Stimulated activated CD4-positive, alpha-beta T cell treated with anti-CD3 and anti-CD28 coated beads, TNF-alpha, amount 100 ng/mL, for 48 hours (primary cell): ENCODE data around the gene RMND5A.
A peak's percentile ranks its signal among the peaks of the same experiment; 100 is the strongest.
"Not testable (repeated sequence)": the region's sequence is repeated elsewhere in the genome, so short reads cannot be mapped to it uniquely, and the experiment has no call there.

ENCODE experiments used
- DNase-seq, 3 donors: peaks; one replicate each; pipeline ENCODE4 v3.0.0-alpha.2; 2020; ENCODE audit warnings: low read depth in 3 of 3

Gene RMND5A

GRCh38 chr2:86714579-86715173 is 5.4 kb upstream of the RMND5A start:
- DNase-seq = not testable (repeated sequence)

DNA sequence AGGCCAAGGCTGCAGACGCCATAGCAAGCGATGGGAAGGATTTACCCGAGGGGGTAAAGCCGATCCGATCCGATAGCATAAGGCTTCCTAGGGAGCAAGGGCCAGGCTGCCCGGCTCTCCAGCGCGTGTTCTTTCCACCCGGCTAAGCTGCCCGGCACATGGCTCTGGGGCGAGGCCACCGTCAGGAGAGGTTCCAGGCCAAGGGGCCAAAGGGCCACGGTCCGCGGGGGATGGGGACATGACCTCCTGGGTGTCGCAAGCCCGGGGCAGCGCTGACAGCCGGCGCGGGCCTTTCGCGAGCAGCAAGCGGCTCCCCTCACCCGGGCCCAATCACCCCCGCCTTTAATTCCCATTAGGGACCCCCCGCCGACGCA is 841 bp upstream of the RMND5A start:
- DNase-seq = not testable (repeated sequence)

- DNase-seq = peak in 2 of 3 donors; percentile 26 to 36
Measured at GRCh38 chr2:86720540-86721320, 639 bp downstream of the RMND5A start.

GRCh38 chr2:86725706-86726105 is 5.6 kb downstream of the RMND5A start:
- not testable (repeated sequence) for DNase-seq

DNA sequence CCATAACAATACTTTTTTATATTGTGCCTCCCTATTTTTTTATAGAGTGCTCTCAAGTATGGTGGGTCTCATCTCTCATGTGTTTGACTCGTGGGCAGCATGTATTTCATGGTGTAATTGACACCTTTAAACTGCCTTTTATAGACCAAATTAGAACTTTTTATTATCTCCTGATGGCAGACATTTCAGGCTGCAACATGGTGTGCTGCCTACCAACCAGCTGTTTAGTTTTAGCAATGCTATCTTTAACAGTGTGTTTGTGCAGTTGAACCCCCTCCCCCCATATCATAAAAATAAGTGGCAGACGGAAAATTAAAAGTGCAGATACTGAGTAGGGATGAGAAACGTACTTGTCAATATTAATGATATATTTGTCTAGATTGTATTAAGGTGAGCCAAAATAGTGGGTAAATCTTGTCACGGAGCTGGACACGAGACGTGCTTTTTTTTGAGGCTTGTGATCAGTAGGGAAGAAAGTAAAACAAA is 12.0 kb downstream of the RMND5A start:
- not testable (repeated sequence) for DNase-seq

GRCh38 chr2:86732837-86733236 is 12.7 kb downstream of the RMND5A start:
- not testable (repeated sequence) for DNase-seq

DNA sequence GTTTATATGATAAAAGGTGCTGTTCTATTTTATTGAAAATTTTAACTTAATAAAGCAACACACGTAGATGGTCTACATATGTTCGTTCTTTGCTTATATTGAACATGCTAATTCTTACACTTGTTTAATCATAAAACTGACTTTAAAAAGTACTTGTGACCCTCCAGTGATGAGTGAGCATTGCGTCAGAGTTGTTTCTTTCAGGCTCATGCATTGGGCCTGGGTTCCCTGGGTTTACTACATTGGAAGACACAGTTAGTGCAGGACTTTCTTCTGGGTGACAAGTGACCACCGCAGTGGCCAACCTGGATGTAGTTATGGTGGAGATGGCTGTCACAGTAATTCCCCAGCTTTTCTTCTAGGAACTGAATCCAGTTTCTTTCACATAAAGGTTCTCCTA is 13.4 kb downstream of the RMND5A start:
- DNase-seq = not testable (repeated sequence)

GRCh38 chr2:86734896-86735295 is 14.8 kb downstream of the RMND5A start:
- not testable (repeated sequence) for DNase-seq

- not testable (repeated sequence) for DNase-seq
Measured at GRCh38 chr2:86739485-86739884, 19.4 kb downstream of the RMND5A start.

DNA sequence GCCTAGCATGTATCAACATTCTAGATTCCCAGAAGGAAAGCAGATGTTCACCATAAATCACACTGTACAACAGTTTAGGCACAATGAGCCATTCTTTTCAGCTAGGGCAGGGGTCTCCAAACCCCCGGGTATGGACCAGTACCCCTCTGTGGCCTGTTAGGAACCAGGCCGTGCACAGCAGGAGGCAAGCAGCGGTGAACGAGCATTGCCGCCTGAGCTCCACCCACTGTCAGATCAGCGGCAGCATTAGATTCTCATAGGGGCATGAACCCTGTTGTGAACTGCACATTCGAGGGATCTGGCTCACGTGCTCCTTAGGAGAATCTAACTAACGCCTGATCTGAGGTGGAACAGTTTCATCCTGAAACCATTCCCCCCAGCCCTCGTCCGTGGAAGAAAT is 19.8 kb downstream of the RMND5A start:
- DNase-seq = not testable (repeated sequence)

GRCh38 chr2:86741889-86742498 is 21.9 kb downstream of the RMND5A start:
- DNase-seq = not testable (repeated sequence)

- DNase-seq = no peak
Measured at GRCh38 chr2:86744152-86744551, 24.1 kb downstream of the RMND5A start.

GRCh38 chr2:86746939-86747338 is 26.8 kb downstream of the RMND5A start:
- no peak for DNase-seq

GRCh38 chr2:86747711-86748639 is 27.9 kb downstream of the RMND5A start:
- DNase-seq = no peak

DNA sequence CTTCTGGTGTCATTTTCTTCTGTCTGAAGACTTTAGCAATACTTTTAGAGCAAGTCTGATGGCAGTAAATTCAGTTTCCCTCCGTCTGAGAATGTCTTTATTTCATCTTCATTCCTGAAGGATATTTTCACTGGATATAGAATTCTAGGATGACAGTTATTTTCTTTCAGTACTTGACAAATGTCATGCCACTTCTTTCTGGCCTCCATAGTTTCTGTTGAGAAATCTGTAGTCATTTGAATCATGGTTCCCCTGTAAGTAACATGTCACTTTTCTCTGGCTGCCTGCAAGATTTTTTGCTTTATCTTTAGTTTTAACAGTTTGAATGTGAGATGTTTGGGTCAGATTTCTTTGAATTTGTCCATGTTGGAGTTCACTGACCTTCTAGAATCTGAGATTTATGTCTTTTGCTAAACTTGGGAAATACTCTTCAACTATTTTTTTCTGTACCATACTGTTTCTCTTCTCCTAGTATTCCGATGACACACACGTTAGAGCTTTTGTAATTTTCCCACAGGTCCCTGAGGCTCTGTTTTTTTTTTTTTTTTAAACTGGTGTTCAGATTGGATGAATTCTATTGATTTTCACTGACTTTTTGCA is 30.2 kb downstream of the RMND5A start:
- no peak for DNase-seq

GRCh38 chr2:86751778-86752177 is 31.7 kb downstream of the RMND5A start:
- no peak for DNase-seq

DNA sequence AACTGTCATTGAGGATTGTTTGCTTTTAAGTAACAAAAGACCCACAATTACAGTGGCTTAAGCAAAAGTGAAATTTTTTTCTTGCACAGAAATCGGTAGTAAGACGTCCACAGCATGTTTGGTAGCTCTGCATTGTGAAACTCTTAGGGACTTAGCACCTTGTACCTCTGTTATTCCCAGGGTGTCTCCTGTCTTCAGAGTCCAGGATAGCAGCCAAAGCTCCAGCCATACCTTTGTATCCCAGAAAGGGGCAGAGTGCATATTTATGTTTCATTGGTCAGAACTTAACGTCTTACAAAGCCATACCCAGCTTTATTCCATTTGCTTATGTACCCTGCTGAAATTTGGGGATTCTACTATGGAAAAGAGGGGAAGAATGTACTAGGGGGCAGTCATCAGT is 32.8 kb downstream of the RMND5A start:
- DNase-seq = no peak

GRCh38 chr2:86753606-86754005 is 33.5 kb downstream of the RMND5A start:
- no peak for DNase-seq

DNA sequence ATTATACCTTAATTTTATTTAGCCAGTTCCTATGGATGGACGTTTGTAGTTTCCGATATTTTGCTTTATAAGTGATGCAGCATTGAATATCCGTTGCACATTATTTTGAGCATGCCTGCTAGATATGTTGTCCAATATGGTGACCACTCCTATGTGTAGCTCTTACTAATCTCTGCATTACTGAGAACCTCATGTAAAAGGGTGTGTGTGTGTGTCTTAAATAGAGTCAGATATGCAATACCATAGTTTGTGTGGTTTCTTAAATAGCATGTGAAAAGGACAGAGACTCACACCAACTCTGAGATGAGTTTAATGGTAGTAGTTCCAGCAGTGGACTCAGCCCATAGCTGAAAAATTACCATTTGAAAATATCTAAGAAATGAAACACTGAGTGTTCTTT is 38.3 kb downstream of the RMND5A start:
- DNase-seq = no peak

DNA sequence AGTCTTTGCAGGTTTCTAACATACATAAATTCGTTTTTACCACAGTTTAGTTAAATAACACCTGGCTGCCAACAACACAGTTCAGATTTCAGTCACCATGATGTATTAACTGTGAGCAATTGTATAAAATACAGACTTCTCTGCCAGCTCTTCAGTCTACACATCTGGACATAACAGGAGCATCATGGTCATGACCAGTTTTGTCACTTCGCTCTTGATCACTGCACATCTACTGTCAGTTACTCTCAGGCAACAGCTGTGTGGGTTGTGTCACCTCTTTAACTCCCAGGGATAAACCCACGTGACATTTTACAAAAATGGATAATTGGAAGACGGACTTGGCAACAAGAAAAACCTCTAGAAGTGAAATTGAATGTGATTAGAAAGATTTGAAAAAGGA is 40.3 kb downstream of the RMND5A start:
- no peak for DNase-seq

DNA sequence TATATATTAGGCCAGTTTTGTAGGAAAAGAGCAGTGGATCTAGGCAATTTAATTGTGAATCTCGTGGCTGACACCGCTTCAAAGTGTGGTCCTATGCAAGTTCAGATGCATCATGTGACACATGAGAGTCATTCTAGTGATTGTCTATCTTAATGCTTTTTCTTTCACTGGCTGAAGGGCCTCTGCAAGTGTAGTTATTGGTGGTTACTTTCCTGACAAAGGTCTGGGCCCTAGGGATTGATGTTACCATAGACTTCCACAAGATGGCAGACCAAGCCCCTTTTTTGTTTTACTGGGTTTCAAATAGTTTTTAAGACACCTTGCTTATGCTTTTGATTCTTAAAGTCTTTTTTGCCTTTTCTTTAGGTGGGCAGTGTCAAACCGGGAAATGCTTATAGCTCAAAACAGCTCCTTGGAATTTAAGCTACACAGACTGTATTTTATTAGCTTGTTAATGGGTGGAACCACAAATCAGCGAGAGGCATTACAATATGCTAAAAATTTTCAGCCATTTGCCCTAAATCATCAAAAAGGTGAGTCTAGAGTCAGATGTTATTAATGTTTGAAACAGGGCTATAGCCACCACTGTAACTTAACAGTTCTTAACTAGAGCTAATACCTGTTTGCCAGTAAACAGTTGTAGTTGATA is 44.7 kb downstream of the RMND5A start:
- DNase-seq = no peak
